GM12872 (cell line): ENCODE measurements around the gene HSPH1.

Source experiments
- CTCF ChIP-seq: IDR thresholded peaks from 3 replicates; pipeline ENCODE4 v1.5.1; 2011; ENCODE audit warnings: low read depth, mild to moderate bottlenecking, low read length, moderate library complexity; ENCODE audit not compliant: insufficient read depth

The HSPH1 gene

DNA sequence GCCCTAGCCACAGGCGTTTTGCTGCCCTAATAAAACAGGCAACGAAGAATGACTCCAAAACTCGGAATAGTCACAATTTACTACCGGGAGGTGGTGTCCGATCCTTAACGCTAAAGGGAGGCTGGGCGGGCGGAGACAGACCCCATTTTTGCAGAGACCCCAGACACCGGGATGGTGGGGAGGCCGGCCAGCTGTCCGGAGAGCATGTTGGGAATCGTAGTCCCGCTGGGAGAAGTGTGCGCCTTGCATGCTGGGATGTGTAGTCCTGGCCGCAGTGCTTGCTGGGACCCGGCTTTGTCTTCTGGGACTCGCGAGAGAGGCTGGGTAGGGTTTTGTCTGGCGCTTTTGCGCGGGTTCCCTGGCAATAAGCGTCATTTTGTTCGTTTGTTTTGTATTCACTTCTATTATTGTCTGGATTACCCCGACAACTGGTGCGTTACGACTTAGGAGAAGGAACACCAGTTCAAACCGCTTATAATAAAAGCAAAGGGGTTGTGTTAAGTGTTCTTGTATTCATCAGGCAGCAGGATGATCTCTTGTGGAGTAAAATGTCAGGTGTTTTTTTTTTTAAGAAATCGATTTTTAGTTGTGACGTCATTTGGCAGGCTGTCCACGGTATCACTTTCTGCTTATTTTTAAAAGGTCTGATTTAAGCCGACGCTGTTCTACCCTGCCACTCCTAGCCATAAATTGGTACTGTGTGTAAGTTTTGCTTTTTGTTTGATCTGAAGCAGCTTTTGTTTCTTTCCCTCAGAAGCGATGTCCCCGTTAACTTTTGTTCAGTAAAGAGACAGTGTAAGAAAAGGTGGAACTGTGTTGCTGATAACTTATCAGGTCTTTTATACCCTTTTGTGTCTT is 676 bp upstream of the HSPH1 start:
- TF ChIP-seq CTCF, result 0 out of 3 replicates have a peak, but pooled peaks have one; percentile 4

DNA sequence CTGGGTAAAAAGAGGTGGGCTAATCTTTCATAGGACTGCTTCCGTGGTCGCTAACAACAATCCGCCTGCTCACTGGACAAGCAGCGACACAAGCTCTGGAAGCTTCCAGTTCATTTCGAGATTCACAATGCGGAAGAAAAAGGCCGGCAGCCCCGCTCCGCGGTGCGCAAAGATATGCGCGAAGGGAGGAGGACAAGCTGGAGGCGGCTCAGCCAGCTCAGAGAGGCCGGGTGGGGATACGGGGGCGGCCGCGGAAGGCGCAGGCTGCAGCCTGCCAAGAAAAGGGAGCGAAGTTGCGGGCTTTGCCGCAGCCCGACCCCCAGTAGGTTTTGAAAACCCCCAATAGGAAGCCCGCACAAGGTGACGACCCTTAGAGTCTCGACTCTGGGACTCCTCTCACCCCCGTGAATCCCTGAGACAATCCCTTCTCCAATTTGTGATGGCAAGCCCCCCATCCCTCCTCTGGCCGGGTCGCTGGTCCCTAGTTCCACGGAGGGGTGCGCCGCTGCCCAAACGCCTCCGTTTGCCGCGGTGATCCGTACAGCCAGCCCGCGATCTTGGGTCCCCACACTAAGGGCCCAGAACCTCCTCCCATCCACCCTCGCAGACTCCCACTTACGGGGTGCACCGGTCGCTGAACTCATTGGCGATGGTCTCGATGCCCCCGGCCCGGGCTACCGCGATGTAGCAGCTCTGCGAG is 697 bp downstream of the HSPH1 start:
- no peak for TF ChIP-seq CTCF

DNA sequence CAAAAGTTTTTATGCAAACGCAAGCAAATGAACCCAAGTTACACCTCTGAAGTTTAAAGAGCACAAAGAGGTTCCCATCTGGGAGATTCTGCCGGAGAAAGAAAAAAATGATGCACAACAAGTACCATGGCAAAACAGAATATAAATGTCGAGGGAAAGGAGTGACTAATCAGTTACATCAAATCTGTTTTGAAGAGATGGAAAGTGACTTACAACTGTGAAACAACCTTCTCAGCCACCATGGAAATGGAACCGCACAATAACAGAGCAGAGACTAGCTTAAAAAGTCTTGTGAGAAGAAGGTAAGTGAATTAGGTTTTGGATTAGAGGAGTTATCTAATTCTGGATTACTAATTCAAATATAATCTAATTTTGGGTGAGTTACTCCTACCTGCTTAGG is 2.4 kb downstream of the HSPH1 start:
- TF ChIP-seq CTCF, result no peak

GRCh38 chr13:31154939-31155338 is 6.8 kb downstream of the HSPH1 start:
- no peak for TF ChIP-seq CTCF

DNA sequence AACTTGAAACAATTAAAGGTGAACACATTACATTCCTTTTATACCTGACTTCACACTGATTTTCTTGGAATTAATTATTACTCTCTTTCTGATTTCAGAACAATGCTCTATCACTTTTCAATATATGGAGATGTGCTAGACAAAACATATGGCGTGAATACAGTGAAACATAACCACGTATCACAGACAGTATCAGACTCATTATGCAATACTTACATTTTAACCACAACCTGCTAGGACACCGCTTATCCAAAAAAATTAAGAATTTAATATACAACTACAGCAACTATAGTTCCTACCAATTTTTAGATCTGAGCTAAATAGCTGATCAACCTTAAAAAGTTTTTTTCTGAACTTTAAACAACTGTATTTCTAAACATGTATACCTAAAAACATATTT is 9.9 kb downstream of the HSPH1 start:
- TF ChIP-seq CTCF, result no peak

DNA sequence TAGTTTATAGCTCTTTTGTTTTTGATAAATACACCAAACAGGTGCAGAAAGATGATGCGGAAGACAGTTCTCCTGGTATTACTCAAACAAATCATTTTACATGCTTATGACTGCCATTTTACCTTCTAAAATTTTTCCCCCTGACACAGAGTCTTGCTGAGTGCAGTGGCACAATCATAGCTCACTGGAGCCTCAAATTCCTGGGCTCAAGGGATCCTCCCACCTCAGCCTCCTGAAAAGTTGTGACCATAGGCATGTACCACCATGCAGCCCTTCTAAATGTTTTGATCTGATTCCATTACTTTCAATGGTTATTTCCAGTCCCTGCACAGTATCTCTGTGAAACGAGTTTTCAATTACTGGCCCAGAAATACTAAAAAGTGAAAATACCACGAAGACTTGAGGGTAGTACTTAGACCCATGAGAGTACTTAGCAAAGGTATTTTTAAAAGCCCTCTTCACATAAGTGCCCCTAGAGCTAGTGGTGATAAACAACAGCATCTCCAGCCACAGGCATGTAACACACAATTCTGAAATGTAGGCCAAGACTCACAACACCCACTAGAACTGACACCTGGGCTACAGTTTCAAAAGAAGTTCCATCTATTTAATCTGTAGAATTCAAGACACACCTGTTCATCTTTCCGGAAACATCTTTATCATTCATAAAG is 11.3 kb downstream of the HSPH1 start:
- TF ChIP-seq CTCF, result no peak

GRCh38 chr13:31149604-31150003 is 12.1 kb downstream of the HSPH1 start:
- no peak for TF ChIP-seq CTCF
